Ramos (cell line): Measurements from ENCODE around the gene UPK1B.

ENCODE experiments used
- in situ Hi-C: fragments of 300-500 bp; cut with MboI; formaldehyde crosslinking; loops from one replicate; pipeline ENCODE4 v1.14.3; 2022; ENCODE audit warnings: low sequenced_read_pairs; ENCODE audit not compliant: unreplicated experiment

Gene UPK1B

DNA sequence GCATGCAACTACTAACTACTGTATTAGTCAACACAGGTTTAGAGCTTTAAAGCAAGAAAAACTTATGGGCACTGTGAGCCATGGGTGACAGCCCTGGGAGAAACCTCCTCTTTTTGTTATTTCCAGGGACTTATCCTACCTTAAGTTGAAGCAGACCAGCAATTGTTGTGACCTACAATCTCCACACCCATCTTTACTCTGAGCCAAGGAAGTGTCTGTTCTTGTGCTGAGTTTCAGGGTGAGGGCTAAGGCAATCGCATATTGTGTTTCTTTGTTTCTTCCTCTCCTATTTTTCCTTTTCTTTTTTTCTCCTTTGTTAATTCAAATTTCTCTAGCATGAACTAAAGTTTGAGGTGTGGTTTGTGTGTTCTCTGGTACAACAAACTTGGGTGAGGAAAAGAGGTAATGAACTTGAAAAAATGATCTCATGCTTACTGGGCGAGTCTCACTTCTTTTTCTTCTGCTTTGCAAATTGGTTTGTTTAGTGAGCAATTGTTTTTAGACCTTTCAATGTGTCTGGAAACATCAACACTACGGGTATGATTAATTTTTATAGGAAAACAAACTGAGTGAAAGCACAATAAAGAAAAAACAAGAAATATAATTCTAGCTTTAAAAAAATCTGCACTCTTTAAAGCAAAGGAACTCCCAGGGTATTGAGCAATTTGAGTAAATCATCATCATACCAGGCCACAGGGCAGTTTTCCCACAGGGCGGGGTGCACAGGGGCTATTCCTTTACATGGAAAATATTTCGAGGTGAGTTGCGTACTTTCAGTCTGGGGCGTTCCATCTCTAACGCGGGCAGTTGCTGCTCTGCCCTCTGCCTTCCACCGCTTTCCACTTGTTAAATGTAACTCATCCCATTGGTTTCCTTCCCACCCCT is 2.7 kb downstream of the UPK1B start:
- in situ Hi-C loops, result no loop called here

GRCh38 chr3:119176778-119177177 is 3.4 kb downstream of the UPK1B start:
- in situ Hi-C loops, result no loop called here

GRCh38 chr3:119177321-119177720 is 3.9 kb downstream of the UPK1B start:
- in situ Hi-C loops, result no loop called here

- in situ Hi-C loops, result no loop called here
Measured at GRCh38 chr3:119181765-119182164, 8.4 kb downstream of the UPK1B start.

DNA sequence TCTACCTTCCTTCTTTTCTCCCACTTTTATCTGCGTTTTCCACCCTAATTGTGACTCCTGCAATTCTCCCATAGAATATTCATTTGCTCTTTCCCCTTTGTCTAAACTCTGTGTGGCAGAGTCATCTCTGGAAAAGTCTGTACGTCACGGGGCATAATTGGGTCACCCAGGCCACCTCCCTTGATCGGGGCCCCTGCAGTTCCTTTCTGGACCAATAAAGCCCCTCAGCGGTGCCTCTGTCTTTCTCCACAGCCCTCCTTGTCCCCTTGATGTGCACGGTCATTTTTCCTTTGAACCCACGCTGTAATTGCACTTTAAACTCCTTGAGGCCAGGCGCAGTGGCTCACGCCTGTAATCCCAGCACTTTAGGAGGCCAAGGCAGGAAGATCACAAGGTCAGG is 10.7 kb downstream of the UPK1B start:
- in situ Hi-C loops, result no loop called here

DNA sequence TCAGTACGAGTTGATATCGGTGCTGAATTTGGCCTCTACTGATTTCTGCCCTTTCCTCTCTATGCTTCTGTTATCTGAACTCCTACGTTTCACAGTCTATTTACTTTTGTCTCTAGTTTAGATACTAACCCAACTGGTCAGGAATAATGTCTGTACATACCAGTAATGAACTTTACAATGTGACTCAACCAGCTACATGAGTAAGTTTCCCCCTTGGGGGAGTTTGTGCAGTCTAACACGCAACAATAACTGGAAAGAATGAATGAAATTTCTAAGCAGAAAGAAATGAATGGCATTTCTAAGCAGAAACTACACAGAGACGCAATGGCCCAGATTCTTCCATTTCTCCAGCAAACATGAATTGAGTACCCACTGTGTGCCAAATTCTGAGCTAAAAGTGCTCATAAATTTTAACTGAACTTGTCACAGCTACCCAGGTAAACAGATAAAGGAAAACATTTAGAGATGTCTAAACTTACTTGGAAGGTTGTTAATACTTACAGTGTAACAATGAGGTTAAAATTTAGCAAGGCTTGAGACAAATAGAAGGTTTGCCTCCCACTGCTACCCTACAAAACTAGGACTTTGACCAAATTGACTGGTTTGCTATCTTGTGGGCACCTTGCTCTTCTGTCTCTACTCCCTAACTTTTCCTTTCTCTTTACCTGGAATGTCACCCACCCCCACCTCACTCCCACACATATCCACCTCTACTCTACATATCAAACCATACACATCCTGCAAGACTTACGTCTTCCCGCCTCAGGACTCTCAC is 11.6 kb downstream of the UPK1B start:
- in situ Hi-C loops, result no loop called here

DNA sequence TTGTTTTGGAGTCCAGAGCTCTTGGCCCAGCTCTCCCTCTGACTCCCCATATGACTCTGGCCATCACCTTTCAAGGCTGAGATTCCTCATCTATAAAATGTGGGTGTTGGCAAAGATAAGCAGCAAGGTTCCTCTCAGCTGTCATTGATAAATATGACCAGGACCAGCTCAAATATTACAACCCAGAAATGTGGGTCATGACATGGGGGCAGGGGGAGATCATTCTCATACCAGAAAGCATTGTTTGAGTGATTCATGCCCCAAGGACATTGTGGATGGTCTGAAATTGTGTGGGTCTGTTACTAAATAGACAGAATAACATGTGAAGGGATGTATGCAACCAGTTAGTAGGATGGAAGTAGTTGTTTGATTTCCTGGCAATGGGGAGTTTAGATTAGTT is 13.9 kb downstream of the UPK1B start:
- in situ Hi-C loops, result no loop called here

DNA sequence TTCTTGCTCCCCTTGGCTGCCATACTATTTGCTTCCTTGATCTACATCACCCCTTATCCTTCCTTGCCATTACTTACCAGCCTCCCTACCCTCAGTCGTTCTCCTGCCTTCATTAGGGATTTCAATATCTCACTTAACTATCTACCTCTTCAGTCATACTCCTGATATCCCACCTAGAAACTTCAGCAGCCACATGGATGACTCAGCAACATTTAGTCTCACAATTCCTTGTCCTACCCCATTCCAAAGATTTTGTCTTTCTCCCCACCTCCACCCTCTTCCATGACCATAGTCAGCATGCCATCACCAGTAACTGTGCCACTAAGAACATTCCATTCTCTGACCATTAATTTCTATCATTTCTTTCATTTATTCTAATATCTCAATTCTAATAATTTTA is 18.4 kb downstream of the UPK1B start:
- in situ Hi-C loops, result no loop called here

GRCh38 chr3:119194237-119195150 is 21.1 kb downstream of the UPK1B start:
- in situ Hi-C loops, result no loop called here

DNA sequence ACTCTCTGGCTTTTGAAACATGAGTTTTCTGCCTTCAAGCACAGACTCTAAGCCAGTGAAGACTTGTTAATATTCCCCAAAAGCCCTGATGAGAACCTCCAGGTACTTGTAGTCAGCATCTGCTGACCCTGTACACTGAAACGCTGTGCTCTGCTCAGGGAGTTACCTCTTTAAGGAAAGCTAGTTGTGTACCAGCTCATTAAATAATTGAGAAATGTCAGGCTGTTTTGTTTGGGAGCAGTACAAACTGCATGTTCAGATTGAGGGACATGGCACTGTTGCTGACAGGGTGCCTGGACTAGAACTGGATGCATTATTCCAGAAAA is 21.7 kb downstream of the UPK1B start:
- in situ Hi-C loops, result no loop called here

GRCh38 chr3:119195911-119196310 is 22.5 kb downstream of the UPK1B start:
- in situ Hi-C loops, result no loop called here

DNA sequence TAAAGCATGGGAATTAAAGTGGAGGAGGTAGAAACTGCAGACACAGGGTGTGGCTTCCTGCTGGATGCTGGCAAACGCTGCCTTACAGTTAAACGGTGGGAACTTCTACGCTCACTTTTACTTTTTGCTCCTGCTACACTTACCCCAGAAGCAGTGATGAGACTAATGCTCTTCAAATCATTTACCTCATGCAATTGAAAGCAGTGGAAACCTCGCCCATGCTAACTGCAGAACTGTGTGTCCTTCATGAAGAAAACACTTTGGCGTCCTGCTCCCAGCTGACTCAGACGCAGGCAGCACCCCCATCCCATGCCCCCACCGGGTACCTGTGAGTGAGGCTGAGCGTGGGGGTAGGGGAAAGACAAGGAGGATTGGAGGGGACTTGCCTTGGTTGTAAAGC is 31.8 kb downstream of the UPK1B start:
- in situ Hi-C loops, result no loop called here

DNA sequence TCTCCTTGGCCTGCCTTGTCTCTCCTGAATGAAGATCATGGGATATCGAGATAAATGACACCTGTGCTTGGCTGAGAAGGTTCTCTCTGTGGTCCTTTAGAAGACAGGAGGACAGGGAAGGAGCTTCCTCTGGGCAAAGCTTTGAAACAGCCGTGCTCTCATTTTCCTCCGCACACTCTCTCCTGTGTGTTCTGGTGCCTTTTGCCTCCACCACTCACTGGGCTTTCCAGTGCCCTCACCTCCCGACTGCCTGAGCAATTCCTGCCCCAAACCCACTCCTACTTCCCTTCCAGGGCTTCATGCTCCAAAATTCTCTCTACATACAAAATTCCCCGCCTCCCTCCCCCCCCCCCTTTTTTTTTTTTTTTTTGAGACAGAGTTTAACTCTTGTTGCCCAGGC is 32.3 kb downstream of the UPK1B start:
- in situ Hi-C loops, result no loop called here

- in situ Hi-C loops, result no loop called here
Measured at GRCh38 chr3:119206611-119207511, 33.5 kb downstream of the UPK1B start.

DNA sequence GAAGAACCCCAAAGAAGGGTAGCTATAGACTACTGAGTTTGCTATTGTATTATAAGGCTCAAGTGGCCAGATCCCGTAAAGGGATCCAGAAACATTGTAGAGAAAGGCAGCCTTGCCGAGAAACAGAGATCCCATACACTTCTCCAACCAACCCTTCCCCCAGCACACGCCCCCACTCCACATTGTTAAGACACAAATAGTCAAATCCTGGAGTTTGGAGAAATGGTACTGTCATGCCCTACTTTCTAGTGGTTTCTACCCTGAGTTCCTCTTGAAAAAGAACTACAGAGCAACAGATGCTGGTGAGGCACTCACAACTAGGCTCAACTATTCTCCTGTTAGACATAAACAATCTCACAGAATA is 34.1 kb downstream of the UPK1B start:
- in situ Hi-C loops, result no loop called here

DNA sequence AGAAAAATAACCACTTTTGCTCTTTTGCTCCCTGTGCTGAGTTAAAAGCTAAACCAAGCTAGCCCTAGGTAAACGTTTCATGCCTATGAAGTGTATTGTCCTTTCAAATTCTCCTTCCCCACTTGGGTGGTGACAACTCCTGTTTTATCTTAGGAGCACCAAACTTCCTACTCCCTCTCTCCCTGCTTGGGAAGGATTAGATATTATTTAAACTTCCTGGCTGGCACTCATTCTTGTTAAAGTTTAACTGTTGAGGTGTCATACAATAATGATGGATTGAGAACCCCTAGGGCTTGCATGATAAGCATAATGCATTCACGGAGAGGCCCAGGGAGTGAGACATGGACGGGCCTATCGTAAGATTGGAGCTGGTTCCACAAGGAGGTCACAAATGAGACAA is 37.8 kb downstream of the UPK1B start:
- in situ Hi-C loops, result no loop called here

GRCh38 chr3:119211803-119212202 is 38.4 kb downstream of the UPK1B start:
- in situ Hi-C loops, result no loop called here

- in situ Hi-C loops, result no loop called here
Measured at GRCh38 chr3:119219069-119219468, 45.7 kb downstream of the UPK1B start.

DNA sequence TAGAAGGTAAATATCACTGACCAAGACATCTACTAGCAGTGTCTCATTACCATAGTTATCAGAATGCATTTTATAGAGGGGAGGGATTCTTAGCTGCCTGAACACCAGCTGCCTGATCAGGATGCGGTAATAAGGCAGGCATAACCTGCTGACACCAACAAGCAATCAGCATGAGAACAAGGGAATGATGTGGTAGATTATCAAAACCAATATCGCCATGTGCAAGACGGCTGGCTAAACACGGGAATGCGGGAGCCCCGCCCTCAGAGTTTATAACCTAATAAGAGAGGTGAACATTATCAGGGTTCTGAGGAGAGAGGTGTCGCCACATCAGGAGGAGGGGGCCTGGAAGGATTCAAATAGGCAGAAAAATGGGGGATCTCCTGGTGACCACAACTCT is 46.8 kb downstream of the UPK1B start:
- in situ Hi-C loops, result no loop called here
